Anterior cingulate cortex (tissue), 58 donors: ENCODE measurements around the gene LDLRAD3.
A peak's percentile ranks its signal among the peaks of the same experiment; 100 is the strongest.

Experiments
- DNase-seq, 58 donors: peaks; one replicate each; lab custom pipeline; 2025; lab: John Stamatoyannopoulos, UW

The LDLRAD3 gene

DNA sequence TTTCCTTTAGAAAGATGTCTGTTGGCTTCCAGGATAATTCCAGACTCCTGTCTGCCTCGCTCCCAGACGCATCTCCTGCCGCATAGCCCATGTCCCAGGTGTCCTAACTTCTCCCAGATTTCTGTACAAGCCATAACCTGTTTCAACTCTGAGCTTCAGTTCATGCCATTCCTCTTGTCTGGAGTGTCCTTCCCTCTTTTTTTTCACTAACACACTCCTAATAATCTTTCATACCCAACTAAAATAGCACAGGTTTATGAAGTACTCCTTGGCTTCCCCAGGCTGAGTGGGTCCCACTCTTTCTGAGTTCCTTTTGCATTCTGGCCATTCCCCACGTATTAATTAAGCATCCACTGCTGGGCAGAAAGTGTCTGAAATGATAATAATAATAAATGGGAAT is 123.0 kb downstream of the LDLRAD3 start:
- DNase-seq, result no peak

DNA sequence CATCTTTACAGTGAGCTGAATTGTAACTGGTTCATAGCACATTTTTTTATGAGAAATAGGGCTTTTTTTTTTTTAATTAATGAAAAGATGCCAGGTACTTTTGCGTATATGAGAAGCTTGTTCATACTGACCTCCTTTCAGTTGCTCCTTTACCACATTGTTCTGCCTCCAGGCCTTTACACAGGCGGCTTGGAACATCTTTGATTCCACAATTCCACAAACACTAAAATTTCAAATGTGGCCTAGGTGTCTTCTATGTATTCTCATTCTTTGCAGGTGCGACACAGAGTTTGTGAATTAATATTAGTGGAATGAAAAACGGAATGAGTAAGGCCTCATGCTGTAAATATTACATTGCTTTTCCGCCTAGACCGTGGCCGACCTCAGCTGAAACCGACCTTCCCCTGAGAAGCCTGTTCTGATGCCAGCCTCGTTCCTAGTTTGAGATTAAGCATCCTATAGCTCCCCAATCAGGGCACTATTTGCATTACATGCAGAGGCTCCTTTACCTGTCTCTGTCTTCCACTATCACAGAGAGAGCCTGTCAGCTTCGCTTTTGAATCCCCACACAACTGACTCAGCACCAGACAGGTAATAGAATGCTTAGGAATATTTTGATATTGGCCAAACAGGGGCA is 125.8 kb downstream of the LDLRAD3 start:
- peak in 2 of 58 donors; percentile 10 to 22 for DNase-seq

DNA sequence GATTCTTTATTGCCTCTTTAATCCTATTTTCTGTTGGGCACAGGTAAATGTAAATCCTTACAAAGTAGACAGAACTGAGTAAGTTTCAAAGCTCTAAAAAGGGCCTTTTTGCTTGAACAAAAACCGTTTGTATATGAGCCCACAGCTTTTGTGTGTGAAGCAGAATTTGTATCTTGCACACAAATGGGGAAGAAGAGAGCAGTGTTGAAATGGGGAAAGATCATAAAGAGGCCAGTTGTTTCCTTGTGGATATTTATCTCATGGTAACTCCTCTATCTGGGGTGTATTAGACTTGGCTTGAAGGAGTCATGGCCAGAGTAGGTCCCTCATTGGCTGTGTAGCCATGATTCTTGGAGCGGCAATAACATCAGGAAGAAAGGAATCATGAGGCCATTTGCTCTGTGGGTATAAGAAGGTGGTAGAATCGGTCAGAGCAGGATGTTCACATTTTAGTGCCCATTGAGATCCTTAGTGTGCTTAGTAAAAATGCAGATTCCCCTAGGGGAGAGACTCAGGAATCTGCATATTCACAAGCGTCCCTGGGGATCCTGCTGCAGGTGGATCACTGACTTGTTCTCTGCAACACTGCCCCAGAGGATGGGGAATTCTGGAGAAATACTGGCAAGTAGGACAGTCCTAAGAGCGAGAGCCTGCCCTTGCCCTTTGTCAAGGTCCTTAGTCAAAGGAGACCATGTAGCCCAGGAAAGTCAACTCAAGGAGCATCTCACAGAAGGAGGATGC is 126.5 kb downstream of the LDLRAD3 start:
- no peak for DNase-seq

- no peak for DNase-seq
These were observed 127.1 kb downstream of the LDLRAD3 start for GRCh38 chr11:36070954-36071330.

DNA sequence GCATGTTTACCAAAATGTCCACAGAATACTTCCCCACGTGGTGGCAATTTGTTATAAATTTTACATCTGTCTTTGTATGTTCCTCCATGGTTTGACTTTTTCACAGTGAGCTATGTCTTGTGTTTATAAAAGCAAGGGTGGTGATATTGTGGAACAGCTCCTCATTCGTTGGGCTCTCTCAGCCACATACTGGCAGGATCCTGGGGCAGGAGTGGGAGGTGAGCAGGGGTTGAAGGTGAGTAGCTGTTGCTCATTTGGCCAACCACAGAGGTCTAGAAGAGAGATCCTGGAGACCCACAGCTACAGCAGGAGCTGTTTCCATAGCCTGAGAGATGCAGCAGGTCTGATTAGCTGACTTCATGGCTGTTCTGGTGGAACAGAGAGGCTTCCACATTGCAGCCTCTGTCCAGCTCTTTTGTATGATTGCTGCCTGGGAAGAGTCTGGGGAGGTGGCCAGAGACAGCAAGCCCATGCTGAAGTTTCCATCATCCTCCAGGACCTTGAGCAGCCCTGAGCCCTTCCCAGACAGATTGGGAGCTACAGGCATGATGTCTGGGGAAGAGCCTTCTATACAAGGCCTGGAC is 128.1 kb downstream of the LDLRAD3 start:
- no peak for DNase-seq

GRCh38 chr11:36073411-36074203 is 129.7 kb downstream of the LDLRAD3 start:
- DNase-seq, result peak in 44 of 58 donors; percentile 11 to 75 (median 44)

DNA sequence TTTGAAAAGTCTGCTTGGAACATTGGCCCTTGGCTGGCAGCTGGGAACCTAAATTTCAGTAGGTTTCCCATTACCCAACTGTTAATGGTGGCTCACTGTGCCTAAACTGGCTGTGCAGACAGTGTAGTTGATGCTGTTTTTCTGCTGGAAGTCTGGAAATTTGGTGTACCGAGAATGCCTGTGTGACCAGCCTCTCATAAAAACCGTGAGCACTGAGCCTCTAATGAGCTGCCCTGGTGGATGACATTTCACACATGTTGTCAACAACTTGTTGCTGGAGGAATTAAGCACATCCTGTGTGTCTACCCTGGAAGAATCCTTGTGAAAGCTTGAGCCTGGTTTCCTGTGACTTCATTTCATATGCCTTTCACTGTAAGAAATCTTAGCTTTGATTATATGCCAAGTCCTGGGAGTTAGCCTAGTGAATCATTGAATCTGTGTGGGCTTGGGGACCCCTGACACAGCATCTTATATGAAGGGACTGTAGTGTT is 131.1 kb downstream of the LDLRAD3 start:
- DNase-seq, result no peak

DNA sequence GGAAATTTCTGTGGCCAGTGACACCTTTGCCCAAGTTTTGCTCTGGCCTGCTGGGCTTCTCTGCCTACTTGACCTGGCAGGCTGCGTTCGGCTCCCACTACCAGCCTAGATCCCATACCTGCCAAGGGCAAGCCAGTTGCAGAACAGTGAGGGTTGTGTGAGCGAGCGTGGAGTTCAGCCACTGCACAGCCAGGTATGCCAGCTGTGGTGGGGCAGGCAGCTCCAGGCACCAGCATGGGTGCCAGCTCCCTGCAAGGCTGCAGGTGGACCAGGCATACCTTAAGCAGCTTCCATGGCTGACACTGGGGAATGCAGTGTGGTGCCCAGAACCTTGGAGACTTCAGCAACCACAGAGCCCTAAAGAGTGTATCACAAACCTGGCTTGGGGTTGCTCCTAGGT is 133.5 kb downstream of the LDLRAD3 start:
- DNase-seq, result no peak

DNA sequence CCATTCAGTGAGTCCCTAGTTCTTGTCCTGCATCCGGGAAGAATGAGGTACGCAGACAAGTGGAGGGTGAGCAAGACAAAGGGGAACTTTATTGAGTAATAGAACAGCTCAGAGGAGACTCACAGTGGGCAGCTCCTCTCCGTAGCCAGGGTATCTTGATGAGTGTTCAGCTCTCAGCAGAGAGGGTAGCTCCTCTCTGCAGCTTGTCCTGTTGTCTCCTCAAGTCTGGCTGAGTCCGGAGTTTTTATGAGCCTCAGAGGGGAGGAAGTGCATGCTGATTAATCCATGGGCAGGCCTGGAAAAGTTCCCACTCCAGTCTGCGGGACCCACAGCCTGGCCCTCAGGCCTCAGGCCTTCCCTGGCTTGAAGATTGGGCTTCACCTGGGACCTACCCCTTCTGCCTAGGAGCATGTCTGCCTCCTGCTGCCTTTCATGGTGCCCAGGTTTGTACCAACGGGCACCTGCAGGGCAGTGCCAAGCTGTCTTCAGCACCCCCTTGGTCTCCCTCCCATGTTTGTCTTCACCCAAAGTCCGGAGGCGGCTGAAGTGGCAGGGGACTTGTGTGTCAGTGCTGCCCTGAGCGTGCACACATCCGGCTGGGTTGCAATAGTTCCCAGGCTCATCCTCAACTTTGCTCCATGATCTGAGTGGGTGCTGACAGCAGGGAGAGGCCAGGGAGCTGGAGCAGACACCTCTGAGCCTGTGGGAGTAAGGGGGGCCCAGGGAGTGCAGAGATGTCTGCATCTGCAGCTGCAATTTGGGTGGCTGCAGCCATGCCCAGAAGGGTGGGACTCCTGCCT is 134.2 kb downstream of the LDLRAD3 start:
- DNase-seq, result no peak

DNA sequence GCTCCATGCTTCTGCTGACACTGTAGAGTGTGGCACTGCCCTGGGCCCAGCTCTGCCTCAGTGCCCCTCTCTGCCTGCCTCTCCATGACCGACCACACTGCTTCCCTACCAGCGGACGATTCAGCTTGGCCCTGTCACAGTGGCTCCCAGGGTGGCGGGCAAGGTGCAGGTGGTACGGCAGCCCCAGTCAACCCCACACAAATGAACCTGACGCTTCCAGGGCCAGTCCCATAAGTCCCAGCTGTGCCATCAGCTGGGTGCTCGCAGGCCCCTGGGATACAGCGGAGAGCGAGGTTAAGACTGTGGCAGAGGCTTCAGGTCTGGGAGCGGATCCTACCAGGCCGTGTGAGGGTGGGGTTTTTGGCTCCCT is 134.8 kb downstream of the LDLRAD3 start:
- no peak for DNase-seq

- DNase-seq, result peak in 2 of 58 donors; percentile 4 to 16
These were observed 136.2 kb downstream of the LDLRAD3 start for GRCh38 chr11:36079878-36080675.

DNA sequence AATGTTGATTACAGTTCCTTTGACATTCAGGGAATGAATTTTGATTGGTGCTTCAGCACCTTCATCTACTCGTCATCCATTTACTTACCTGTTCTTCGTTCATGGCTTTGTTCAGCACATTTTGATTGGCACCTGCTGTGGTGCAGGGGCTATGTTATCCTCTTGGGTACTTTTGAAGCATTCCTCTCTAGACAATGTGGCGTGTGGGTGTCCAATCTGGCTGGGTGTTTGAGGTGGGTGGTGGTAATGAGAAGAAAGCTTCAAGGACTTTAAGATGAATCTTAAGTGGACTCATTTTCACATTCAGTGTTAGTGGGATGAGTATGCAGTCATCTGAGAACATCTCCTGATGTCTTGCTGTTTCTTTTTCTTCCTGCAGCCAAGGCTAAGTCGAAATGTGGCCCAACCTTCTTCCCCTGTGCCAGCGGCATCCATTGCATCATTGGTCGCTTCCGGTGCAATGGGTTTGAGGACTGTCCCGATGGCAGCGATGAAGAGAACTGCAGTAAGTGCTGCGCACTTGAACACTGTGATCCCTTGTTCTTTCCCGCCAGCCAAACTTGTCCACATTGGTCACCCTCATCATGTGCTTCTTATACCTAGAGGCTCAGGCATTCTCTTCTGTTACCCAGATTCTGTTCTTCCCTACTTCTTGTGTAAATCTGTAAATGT is 137.5 kb downstream of the LDLRAD3 start:
- peak in 15 of 58 donors; percentile 12 to 69 (median 45) for DNase-seq

DNA sequence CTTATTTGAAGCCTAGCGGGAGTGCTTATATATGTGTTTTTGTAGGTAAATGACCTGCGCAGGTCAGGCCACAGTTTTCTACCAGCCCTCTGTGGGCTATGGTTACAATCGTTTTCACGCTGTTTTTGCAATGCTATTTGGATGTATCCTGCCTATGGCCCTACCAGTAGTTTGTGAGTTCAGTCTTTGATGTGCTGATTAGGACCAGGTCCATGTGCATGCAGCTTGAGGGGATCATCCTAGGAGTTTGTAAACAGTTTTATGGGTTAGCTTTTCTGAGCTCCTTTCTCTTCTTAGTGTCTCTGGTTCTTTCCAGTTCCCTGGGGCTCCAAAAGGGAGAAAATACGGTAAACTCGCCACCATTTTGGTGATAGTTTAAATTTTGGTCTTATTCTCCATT is 142.5 kb downstream of the LDLRAD3 start:
- DNase-seq, result no peak

GRCh38 chr11:36088266-36088972 is 144.6 kb downstream of the LDLRAD3 start:
- DNase-seq, result peak in 14 of 58 donors; percentile 12 to 48 (median 23)

- no peak for DNase-seq
These were observed 146.1 kb downstream of the LDLRAD3 start for GRCh38 chr11:36089920-36090319.

DNA sequence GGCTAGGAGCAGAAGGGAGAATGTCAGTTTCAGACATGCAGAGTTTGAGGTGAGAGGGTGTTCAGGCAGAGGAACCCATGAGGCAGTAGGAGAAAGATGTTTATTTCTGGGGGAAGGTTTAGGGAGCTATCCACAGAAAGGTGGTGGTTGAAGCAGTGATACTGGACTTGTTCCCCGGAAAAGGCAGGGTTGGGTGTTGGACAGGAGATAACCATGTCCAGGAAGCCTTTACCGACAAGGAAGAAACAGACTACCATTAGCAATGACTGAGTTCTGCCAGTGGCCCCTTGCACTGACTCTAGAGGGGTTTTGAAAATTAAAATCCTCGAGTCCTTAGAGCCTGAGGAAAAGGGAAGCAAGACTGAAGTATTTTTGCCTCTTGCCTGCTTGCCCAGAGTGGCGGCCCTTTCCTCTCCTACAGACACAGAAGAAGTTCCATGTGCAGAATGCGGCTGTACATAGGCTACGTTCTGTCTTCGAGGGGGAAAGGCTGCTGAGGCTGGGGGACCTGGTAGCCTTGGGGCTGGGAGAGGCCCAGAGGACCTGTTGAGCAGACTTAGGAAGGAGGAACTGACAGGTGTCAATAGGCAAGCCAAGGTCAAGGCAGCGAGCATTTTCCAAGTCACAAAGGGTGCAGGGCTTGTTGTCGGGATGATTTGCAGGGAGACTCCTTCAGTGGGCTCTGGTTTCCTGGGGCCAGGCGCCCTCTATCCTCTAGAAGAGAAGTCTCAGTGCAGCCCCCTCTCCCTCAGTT is 146.7 kb downstream of the LDLRAD3 start:
- DNase-seq, result no peak

DNA sequence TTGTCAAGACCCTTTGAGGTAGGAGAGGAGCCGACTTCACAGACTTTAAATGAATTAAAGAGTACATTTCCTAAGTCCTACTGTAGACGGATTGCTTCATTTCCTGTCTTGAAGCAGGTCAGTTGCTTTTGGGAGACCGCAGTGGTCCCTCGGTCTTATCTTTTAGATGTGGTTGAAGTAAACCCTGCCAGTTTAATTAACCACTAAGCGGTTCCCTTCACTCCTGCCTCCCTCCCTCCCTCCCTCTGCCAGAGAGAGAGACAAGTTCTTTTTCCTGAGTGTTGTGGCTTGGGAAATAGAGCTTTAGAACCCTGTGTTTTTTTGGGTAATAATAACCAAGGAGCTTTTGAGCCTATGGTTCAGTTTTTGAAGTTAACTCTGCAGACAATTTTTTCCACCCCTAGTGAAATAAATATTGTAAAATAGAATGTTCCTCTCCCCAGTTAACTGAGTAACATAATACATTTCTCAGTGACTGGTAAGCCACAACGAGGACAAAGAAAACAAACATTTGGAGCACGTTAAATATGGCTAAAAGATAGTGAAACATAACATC is 147.5 kb downstream of the LDLRAD3 start:
- DNase-seq, result no peak
